ENCODE measurements around the gene ANKRD24.
"Not testable (repeated sequence)": the region's sequence is repeated elsewhere in the genome, so short reads cannot be mapped to it uniquely, and the experiment has no call there.

- TF ChIP-seq, protein P1, sequence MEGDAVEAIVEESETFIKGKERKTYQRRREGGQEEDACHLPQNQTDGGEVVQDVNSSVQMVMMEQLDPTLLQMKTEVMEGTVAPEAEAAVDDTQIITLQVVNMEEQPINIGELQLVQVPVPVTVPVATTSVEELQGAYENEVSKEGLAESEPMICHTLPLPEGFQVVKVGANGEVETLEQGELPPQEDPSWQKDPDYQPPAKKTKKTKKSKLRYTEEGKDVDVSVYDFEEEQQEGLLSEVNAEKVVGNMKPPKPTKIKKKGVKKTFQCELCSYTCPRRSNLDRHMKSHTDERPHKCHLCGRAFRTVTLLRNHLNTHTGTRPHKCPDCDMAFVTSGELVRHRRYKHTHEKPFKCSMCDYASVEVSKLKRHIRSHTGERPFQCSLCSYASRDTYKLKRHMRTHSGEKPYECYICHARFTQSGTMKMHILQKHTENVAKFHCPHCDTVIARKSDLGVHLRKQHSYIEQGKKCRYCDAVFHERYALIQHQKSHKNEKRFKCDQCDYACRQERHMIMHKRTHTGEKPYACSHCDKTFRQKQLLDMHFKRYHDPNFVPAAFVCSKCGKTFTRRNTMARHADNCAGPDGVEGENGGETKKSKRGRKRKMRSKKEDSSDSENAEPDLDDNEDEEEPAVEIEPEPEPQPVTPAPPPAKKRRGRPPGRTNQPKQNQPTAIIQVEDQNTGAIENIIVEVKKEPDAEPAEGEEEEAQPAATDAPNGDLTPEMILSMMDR (IDR thresholded peaks at IDR 0.05; ENCODE audit: extremely low read depth in 1 of 2, insufficient read depth in 1 of 2, low read depth in 1 of 2, low read length in 2 of 2), result not testable (repeated sequence)
- TF ChIP-seq POLR2AphosphoS5 (IDR thresholded peaks at IDR 0.05; ENCODE audit: insufficient read depth, low read depth, low read length); POLR2A (IDR thresholded peaks at IDR 0.05; ENCODE audit: low read depth, low read length); EZH2 (IDR thresholded peaks at IDR 0.05; ENCODE audit: borderline replicate concordance, low read depth, low read length, severe bottlenecking); MYC (IDR thresholded peaks at IDR 0.05; ENCODE audit: low read depth, low read length); FOS (IDR thresholded peaks at IDR 0.05; ENCODE audit: borderline replicate concordance, insufficient read depth, low read length); JUN (IDR thresholded peaks at IDR 0.05; ENCODE audit: borderline replicate concordance, insufficient read depth, insufficient read length, low read depth): not testable (repeated sequence)
Measured at GRCh38 chr19:4192537-4192936, 10.0 kb downstream of the ANKRD24 start.
